Hepatocyte (in vitro differentiated cells): ENCODE measurements around the gene ATG3. TPM values are rescaled to one million over a fixed set of nuclear protein-coding genes. Genes with fewer than 3 reads are reported as not detected.

Source experiments
- DNase-seq: peaks from one replicate; pipeline ENCODE4 v3.0.0-alpha.2; 2016; ENCODE audit warnings: low spot score
- H2AFZ ChIP-seq: fragments of 200-600 bp; sonication (generic); 2 replicates; pipeline ENCODE4 v1.6.0; 2016; ENCODE audit warnings: antibody characterized with exemption, mild to moderate bottlenecking
- H3K27ac ChIP-seq: fragments of 200-600 bp; sonication (generic); 2 replicates; pipeline ENCODE4 v1.5.1; 2016; ENCODE audit warnings: mild to moderate bottlenecking
- H3K27me3 ChIP-seq: fragments of 200-600 bp; sonication (generic); 2 replicates; pipeline ENCODE4 v1.6.1; 2016
- H3K36me3 ChIP-seq: fragments of 200-600 bp; sonication (generic); replicated peaks from 2 replicates; pipeline ENCODE4 v1.5.1; 2016; ENCODE audit warnings: low read depth; ENCODE audit not compliant: insufficient read depth
- H3K4me1 ChIP-seq: fragments of 200-600 bp; sonication (generic); 2 replicates; pipeline ENCODE4 v1.5.1; 2016; ENCODE audit warnings: mild to moderate bottlenecking, moderate library complexity; ENCODE audit not compliant: insufficient read depth
- H3K4me2 ChIP-seq: fragments of 200-600 bp; sonication (generic); 2 replicates; pipeline ENCODE4 v1.6.0; 2016
- H3K4me3 ChIP-seq: fragments of 200-600 bp; sonication (generic); 2 replicates; pipeline ENCODE4 v1.5.1; 2016; ENCODE audit warnings: mild to moderate bottlenecking
- H3K79me2 ChIP-seq: fragments of 200-600 bp; sonication (generic); 2 replicates; pipeline ENCODE4 v1.6.0; 2017; ENCODE audit warnings: mild to moderate bottlenecking
- H3K9me2 ChIP-seq: fragments of 200-600 bp; sonication (generic); replicated peaks from 2 replicates; pipeline ENCODE4 v1.6.0; 2017; ENCODE audit warnings: mild to moderate bottlenecking; ENCODE audit not compliant: insufficient read depth
- H3K9me3 ChIP-seq: fragments of 200-600 bp; sonication (generic); 2 replicates; pipeline ENCODE4 v1.5.1; 2016; ENCODE audit warnings: low read depth, mild to moderate bottlenecking
- H4K20me1 ChIP-seq: fragments of 200-600 bp; sonication (generic); 2 replicates; pipeline ENCODE4 v1.6.0; 2016; ENCODE audit warnings: mild to moderate bottlenecking; ENCODE audit not compliant: insufficient read depth, poor library complexity, severe bottlenecking
- CTCF ChIP-seq: fragments of 200-600 bp; sonication (generic); IDR thresholded peaks from 2 replicates; pipeline ENCODE4 v1.5.1; 2016; ENCODE audit warnings: antibody characterized with exemption, mild to moderate bottlenecking; ENCODE audit not compliant: poor library complexity
- EZH2 ChIP-seq: fragments of 200-600 bp; sonication (generic); IDR thresholded peaks from 2 replicates; pipeline ENCODE4 v1.6.1; 2016; ENCODE audit warnings: antibody characterized with exemption, mild to moderate bottlenecking, borderline replicate concordance
- EZH2phosphoT487 ChIP-seq: fragments of 200-600 bp; sonication (generic); IDR thresholded peaks from one replicate; pipeline ENCODE4 v1.6.1; 2018; ENCODE audit warnings: antibody characterized with exemption, mild to moderate bottlenecking, low read depth, moderate library complexity; ENCODE audit not compliant: unreplicated experiment, severe bottlenecking
- WGBS: methylation state at CpG from one replicate; pipeline ENCODE4 v1.1.6; 2016; ENCODE audit warnings: low lambda C conversion rate; ENCODE audit errors: missing lambda C conversion rate; 5-methylcytosine and 5-hydroxymethylcytosine counted together
- polyA plus RNA-seq: library from polyadenylated mRNA; unstranded; fragments of >200 nt; fragmentation: Nextera tagmentation; extraction: Ambion mirVana; gene quantifications from 2 replicates; pipeline ENCODE4 v1.2.1, GENCODE V29; 2016
- total RNA-seq: library from RNA; depleted of rRNA; stranded (reverse); fragments of >200 nt; gene quantifications from 2 replicates; pipeline ENCODE4 v1.2.3, GENCODE V29; 2014

ATG3 gene
- total and polyA plus RNA-seq, 2 experiments from 2014 or later: 33.7 to 62.5 TPM

GRCh38 chr3:112555535-112556170 lies 6.1 kb downstream of the ATG3 start:
- peaks cover 6% of the 10 kb centered on the region for H4K20me1 ChIP-seq
- H3K27me3 ChIP-seq: no peaks in the 10 kb centered on the region
- no peak overlapping the region for H3K27ac ChIP-seq
- no peak overlapping the region for H3K4me2 ChIP-seq
- no peak overlapping the region for H3K4me3 ChIP-seq
- DNase-seq: no peak
- no peaks in the 10 kb centered on the region for H3K9me3 ChIP-seq
- H3K9me2 ChIP-seq: no peaks in the 10 kb centered on the region
- no peaks in the 10 kb centered on the region for H3K36me3 ChIP-seq
- peaks cover 76% of the 10 kb centered on the region for H3K79me2 ChIP-seq
- WGBS: 97% methylated on average over 1 of the region's 1 CpG
- H3K4me1 ChIP-seq: peaks cover 14% of the 10 kb centered on the region
- TF ChIP-seq EZH2phosphoT487: no peak
- TF ChIP-seq CTCF: no peak
- no peak for TF ChIP-seq EZH2
- no peak overlapping the region for H2AFZ ChIP-seq

GRCh38 chr3:112550859-112551258 lies 10.9 kb downstream of the ATG3 start:
- WGBS: 35% methylated on average over 1 of the region's 1 CpG
- no peaks in the 10 kb centered on the region for H3K27me3 ChIP-seq
- H3K27ac ChIP-seq: no peak overlapping the region
- no peaks in the 10 kb centered on the region for H3K4me1 ChIP-seq
- no peak overlapping the region for H2AFZ ChIP-seq
- H3K9me3 ChIP-seq: no peaks in the 10 kb centered on the region
- no peak for DNase-seq
- H3K4me3 ChIP-seq: no peak overlapping the region
- H3K36me3 ChIP-seq: no peaks in the 10 kb centered on the region
- no peak overlapping the region for H3K4me2 ChIP-seq
- no peak for TF ChIP-seq CTCF
- no peak for TF ChIP-seq EZH2phosphoT487
- TF ChIP-seq EZH2: no peak
- peaks cover 6% of the 10 kb centered on the region for H4K20me1 ChIP-seq
- H3K9me2 ChIP-seq: no peaks in the 10 kb centered on the region
- peaks cover 37% of the 10 kb centered on the region for H3K79me2 ChIP-seq

GRCh38 chr3:112546216-112546759 lies 15.5 kb downstream of the ATG3 start:
- Histone ChIP-seq H4K20me1 (no peaks in the 10 kb centered on the region), H3K9me2 (no peaks in the 10 kb centered on the region), H2AFZ (no peak overlapping the region), H3K4me1 (no peaks in the 10 kb centered on the region), H3K4me2 (no peak overlapping the region), H3K36me3 (no peaks in the 10 kb centered on the region), H3K79me2 (peaks cover 6% of the 10 kb centered on the region), H3K9me3 (no peaks in the 10 kb centered on the region), H3K27ac (no peak overlapping the region), H3K27me3 (no peaks in the 10 kb centered on the region), H3K4me3 (no peak overlapping the region)
- 98% methylated on average over 5 of the region's 5 CpGs for WGBS
- no peak for TF ChIP-seq EZH2phosphoT487
- TF ChIP-seq EZH2: no peak
- TF ChIP-seq CTCF: no peak
- no peak for DNase-seq
